ENCODE measurements around the gene FERMT2. TPM values are rescaled to one million over a fixed set of nuclear protein-coding genes. Genes with fewer than 3 reads are reported as not detected.

Gene FERMT2
- total and polyA plus RNA-seq, 2 experiments from 2014 or later = 108 to 148 TPM

- H3K36me3 ChIP-seq (ENCODE audit: insufficient read depth) = no peaks in the 10 kb centered on the region
- Mint-ChIP-seq H3K27me3 (ENCODE audit: insufficient read depth, low read depth, poor library complexity) (no peaks in the 10 kb centered on the region), H3K9me3 (no peaks in the 10 kb centered on the region), H3K27ac (no peak overlapping the region), H3K4me3 (no peak overlapping the region), H3K36me3 (ENCODE audit: low read depth) (peaks cover 7% of the 10 kb centered on the region), H3K4me1 (peaks cover 14% of the 10 kb centered on the region)
- H3K27me3 ChIP-seq (ENCODE audit: insufficient read depth) = no peaks in the 10 kb centered on the region
- ATAC-seq = no peak
- TF ChIP-seq ZNF331 (CRISPR knock-in tag; IDR thresholded peaks at IDR 0.05; ENCODE audit: low read depth) = no peak
- no peak for TF ChIP-seq POLR2AphosphoS5 (IDR thresholded peaks at IDR 0.05; ENCODE audit: low read depth)
- no peak for TF ChIP-seq EZH2 (IDR thresholded peaks at IDR 0.05; ENCODE audit: low read depth, unreplicated experiment)
- TF ChIP-seq REST (IDR thresholded peaks at IDR 0.05; ENCODE audit: unreplicated experiment) = no peak
- no peak for TF ChIP-seq ETS1 (IDR thresholded peaks at IDR 0.05)
- TF ChIP-seq ZNF462 (CRISPR knock-in tag; IDR thresholded peaks at IDR 0.05) = no peak
- no peak for TF ChIP-seq CREB1 (CRISPR knock-in tag; IDR thresholded peaks at IDR 0.05; ENCODE audit: low read depth)
- no peak overlapping the region for H3K27ac ChIP-seq (ENCODE audit: low read depth)
- 0 out of 2 replicates have a peak, but pooled peaks cover 4% of the 10 kb centered on the region for H4K20me1 ChIP-seq (replicated peaks; ENCODE audit: insufficient read depth)
- no peak overlapping the region for H2AFZ ChIP-seq
- H3K4me3 ChIP-seq = no peak overlapping the region
- H3K9me2 ChIP-seq (ENCODE audit: insufficient read depth) = no peaks in the 10 kb centered on the region
- peaks cover 78% of the 10 kb centered on the region for H3K79me2 ChIP-seq (replicated peaks; ENCODE audit: insufficient read depth)
- H3K4me2 ChIP-seq = no peak overlapping the region
- DNase-seq (ENCODE audit: low spot score) = no peak
- no peaks in the 10 kb centered on the region; the same call in 1 of the 2 replicates for H3K4me1 ChIP-seq (ENCODE audit: insufficient read depth)
- no peaks in the 10 kb centered on the region for H3F3A ChIP-seq (replicated peaks; ENCODE audit: low read depth)
These were observed 42.9 kb downstream of the FERMT2 start for GRCh38 chr14:52907949-52908348.

Data from GM23338 (cell line).